ENCODE measurements around the gene ADGRD2.
A peak's percentile ranks its signal among the peaks of the same experiment; 100 is the strongest.
"Not testable (repeated sequence)": the region's sequence is repeated elsewhere in the genome, so short reads cannot be mapped to it uniquely, and the experiment has no call there.

ADGRD2 gene, protein sequence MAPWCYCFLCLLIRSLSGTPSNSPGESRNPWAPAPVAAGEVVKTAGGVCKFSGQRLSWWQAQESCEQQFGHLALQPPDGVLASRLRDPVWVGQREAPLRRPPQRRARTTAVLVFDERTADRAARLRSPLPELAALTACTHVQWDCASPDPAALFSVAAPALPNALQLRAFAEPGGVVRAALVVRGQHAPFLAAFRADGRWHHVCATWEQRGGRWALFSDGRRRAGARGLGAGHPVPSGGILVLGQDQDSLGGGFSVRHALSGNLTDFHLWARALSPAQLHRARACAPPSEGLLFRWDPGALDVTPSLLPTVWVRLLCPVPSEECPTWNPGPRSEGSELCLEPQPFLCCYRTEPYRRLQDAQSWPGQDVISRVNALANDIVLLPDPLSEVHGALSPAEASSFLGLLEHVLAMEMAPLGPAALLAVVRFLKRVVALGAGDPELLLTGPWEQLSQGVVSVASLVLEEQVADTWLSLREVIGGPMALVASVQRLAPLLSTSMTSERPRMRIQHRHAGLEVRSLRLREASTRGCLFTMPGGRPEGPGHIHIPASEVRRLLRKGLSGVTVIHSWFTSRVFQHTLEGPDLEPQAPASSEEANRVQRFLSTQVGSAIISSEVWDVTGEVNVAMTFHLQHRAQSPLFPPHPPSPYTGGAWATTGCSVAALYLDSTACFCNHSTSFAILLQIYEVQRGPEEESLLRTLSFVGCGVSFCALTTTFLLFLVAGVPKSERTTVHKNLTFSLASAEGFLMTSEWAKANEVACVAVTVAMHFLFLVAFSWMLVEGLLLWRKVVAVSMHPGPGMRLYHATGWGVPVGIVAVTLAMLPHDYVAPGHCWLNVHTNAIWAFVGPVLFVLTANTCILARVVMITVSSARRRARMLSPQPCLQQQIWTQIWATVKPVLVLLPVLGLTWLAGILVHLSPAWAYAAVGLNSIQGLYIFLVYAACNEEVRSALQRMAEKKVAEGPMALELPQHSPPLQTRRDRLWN

DNA sequence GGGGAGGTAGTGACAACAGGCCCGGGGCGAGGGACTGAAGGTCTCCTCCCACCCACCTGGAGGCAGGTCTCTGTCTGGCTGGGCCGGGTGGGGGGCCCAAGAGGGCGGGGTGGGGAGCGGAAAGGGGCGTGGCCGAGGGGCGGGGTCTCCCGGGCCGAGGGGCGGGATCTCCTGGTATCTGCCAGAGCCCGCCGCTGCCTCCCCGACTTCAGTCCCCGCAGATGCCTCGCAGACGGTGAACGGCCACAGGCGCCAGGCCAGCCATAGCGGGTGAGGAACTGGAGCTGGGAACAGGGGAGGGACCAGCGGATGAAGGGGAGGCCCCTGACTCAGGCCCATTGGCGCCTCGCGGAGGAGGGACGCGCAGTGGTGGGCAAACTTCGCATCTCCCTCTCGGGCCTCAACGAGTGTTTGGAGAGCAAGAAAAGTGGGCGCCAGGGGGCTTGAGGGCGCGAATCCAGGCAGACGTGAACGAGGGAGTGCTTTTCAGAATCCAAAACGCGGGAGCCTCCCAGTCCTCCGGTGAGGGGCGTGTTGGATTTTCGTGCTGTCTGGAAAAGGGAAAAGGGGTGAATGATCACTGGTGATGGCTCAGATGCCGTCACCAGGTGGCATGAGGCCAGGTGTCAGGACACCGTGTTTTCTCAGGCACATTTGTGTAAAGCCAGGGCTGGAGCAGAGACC lies at the start of gene ADGRD2:
Gene ADGRD2 (plus strand): TSS at position 211 of the 684 bp plus-strand sequence. CDS start 1,216 bp downstream, outside the sequence.
- DNase-seq: no peak

DNA sequence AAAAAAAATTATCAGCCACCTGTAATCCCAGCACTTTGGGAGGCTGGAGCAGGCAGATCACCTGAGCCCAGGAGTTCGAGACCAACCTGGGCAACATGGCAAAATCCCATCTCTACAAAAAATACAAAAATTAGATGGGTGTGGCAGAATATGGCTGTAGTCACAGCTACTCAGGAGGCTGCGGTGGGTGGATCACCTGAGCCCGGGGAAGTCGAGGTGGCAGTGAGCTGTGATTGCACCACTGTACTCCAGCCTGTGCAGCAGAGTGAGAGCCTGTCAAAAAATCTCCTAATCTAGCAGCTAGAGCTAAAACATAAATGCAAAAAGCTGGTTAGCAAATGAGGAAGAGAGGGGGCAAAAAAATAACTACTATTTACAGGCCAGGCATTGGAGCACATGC lies 47.0 kb upstream of the ADGRD2 start:
- no peak for DNase-seq

DNA sequence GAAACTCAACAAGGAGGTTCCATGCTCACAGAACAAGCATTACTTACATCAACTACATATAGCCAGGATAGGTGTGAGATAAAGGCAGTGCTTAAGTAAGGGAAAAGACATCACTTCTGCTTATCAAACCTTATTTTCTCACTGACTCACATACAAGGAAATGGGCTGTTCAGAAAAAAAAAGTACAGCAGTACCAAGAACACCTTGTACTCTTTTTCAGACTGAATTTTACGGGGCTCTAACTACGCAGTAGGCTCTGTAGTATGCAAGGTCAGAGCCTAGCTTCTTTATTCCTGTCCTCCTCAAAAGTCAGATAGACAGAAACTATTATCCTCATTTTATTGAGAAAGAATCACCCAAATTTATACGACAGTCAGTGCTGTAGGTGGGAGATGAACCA lies 40.8 kb upstream of the ADGRD2 start:
- no peak for DNase-seq

DNA sequence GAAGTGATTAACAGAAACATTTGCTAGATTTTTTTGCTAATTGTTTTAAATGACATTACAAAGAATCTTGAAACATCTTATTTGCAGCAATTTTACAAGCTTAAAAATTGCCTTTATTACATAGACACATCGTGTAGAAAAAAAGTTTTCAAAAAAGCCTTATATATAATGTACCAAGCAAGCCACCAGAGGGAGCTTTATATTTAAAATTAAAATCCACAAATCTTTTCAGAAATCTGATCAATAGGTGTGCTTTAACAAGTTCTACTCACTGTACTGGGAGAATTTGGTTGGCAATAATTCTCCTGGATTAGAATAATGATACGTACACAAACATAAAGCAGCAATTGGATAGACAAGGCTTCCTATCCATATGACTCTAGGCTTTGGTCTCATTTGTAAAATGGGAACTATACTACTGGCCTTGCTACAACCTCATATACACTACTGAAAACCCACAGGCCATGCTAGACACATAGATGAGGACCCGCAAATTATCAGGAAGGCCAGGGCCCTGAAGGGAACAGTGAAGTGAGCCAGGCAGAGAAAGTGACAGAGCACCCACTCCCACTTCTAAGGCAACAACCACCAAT lies 39.8 kb upstream of the ADGRD2 start:
- no peak for DNase-seq

DNA sequence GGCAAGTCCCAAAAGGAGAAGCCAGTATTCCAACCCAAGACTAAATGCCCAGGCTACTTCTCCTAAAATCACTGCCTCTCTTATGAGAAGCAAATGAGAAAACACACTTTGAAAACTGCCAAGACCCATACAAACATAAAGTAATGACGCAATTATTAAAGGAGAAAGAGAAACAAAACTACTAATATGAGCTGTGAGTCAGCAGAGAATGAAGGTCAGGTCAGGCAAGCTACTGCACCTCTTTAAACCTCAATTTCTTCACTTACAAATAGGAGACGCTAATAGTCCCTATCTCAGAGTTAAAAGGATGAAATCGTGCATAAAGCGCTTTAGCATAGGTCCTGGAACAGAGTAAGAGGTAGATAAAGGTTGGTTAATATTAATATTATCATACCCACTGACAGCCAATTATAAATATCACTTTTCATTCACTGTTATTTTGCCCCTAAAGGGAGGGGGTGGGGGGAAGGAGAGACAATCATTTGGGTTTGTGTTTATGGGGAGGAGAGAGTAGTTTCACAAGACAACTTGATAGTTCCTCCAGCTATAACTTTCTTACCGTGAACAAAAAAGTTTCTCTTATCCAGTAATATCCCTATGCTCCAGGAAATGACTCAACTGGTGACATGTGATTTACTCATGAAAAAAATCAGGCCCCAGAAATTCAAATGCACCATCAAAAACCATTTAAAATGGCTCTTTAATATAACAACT lies 38.6 kb upstream of the ADGRD2 start:
- DNase-seq: no peak

DNA sequence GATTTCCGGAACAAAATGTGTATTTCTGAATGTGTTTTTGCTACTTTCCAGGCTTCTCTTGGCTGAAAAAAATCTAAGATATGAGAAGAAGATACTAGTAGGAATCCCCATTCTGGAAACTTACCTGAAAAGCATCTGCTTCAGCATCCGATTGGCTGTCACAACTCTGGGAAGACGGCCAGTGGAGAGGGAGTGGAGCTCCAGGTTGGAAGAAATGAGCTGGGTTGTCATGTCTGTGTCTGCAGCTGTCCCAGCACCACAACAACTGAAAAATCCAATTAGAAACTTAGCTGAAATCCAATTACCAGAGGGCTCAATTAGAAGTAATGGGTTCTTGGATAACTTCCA lies 38.0 kb upstream of the ADGRD2 start:
- no peak for DNase-seq

DNA sequence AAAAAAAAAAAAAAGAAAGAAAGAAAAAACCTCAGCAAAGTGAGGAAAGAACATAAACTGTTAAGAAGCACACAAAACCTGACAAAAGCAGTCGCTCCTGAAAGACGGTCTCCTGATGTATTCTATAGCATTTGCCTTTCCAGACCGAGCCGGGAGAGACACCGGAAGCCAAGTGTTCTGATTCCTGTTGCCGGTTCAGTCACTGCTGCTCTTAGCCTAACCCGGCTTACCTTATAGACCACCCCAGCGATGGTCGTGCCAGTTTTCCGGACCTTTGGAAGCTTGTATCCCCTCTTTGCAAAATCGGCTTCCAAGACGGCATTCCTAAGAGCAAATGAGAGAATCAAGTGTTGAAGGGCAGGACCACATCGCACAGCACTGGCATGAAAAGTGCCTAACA lies 35.6 kb upstream of the ADGRD2 start:
- DNase-seq: no peak

DNA sequence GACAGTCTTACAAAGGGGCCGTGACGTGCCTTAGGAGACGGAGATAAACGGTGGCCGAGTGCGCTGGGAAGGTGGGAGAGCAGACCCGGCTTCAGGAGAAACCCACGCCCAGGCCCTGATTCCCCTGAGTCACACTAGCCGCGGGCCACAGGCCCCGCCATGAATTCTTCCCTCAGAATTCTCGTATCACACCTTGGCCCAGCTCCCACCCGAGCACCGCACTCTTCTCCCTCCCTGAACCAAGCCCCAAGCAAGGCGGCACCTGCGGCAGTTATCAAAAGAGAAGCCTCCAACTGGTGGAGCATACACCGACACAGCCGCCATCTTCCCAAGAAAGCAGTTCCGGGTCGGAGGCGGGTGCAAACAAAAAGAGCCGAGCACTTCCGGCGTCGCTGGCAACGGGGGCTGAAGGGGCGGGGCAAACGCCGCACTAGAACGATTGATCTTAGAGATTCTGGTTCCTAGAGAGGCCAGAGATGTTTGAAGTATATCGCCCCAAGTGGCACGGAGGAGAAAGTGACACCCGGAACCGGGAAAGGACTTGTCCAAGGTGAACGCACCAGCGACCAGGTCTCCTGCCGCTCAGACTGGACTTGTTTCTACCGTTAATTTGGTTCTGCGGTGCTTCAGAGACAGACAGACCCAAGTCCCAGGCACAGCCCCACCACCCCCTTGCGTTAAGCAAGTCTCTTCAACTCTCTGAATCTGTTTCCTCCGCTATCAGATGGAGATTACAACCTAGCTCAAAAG lies 35.0 kb upstream of the ADGRD2 start, which contains the start of gene PSMB7:
Gene PSMB7 (minus strand): TSS at position 341 of the 750 bp plus-strand sequence. CDS start 17 bp downstream, at position 324.
- peak; percentile 97 for DNase-seq

DNA sequence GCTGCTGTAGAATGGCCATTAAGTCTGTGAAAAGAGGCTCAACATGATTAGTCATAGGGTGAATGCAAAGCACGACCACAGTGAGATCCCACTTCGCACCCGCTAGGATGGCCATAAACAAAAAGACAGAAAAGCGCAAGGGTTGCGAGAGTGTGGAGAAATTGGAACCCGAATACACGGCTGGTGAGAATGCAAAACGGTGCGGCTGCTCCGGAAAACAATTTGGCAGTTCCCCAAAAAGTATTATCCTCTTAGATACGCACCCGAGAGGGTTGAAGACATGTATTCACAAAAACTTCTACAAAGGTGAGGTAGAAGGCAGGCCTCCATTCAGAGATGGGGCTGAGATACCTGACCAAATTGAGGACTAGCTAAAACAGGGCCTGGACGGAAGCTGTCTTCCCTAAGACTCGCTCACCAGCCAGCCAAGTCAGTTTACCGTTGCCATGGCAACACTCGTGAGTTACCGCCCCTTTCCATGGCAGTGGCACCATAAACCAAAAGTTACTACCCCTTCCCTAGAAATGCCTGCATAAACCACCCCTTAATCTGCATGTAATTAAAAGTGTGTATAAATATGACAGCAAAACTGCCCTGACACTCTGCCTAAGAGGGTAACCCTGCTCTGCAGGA lies 34.3 kb upstream of the ADGRD2 start:
- no peak for DNase-seq

DNA sequence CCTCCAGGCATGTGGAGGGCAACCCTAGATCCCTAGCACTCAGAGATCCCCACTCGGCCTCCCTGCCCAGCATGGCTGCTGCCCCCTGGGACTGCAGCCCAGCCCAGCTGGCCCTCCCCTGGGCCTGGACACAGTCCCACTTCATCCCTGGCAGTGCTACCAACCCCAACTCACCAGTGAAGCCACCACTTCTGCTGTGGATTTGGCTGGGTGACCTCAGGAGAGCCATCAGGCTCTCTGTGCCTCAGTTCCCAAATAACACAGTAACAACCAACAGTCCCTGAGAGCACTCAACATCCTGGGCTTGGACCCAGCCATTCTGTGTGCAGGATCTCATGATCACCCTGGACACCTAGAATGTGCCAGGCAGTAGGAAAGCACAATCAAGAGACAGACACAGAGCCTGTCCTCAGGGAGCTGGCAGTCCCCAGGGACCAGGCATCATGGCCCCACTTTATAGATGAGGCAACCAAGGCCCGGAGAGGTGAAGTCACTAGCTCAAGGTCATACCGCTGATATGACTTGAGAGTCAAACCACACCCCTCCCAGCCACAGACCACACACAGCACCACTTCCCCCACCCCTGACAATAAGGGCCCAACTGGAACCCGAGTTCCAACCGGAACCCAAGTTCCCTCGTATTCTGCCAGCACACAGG lies 30.3 kb upstream of the ADGRD2 start:
- no peak for DNase-seq

DNA sequence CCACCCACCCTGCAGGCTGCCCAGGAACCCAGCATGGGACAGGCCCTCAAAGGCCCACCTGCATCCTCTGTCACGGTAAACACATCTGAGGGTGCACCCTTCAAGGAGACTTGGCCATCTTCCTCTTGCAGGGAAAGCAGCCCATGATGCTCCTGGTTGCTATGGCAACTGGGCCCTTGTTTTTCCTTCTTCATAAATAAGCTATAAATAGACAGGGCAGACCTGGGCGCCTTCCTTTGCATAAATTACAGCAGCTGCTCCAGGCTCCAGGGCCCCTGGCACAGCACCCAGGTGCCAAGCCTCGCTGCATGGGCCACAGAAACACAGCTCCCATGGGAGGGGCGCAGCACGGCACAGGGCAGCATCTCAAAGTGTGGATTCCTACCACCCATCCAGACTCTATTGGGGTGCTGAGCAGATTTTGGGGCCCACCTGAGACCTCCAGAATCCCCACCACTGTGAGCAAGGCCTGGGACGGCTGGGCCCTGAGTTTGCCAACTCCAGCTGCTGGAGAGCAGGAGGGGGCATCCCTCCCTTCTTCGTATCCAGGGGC lies 29.2 kb upstream of the ADGRD2 start:
- DNase-seq: no peak

DNA sequence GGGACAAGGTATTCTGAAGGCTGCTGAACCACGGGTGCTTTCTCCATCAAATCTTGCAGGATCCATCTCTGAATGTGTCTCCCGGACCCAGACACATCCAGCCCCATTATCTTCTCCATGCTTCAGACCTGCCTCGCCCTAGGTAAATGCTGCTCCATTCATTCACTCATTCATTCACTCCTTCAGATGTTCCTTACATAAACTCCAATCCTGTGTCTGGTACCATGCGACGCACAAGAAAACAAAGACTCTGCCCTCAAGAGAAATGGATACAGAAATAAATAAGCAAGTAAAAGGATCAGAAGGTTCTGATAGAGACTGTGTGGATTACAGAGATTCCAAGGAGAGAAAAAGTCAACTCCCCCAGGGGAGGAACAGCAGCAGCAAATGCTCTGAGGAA lies 27.1 kb upstream of the ADGRD2 start:
- DNase-seq: no peak

DNA sequence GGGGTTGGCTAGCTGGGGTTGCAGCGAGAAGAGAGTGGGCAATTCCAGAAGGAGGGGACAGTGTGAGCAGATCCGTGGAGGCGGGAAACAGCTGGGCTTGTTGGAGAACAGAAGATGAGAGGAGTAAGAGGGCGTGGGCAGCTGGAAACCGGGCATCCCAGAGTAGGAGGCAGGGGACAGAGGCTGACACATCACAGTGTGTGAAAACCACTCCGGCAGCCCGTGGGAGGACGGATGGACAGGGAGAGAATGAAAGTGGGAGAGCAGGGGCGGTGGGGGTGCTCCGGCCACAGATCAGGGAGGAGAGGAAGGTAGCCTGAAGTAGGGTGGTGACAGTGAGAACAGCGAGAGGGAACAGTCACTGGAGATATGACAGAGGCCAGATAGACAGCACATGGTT lies 26.7 kb upstream of the ADGRD2 start:
- no peak for DNase-seq

DNA sequence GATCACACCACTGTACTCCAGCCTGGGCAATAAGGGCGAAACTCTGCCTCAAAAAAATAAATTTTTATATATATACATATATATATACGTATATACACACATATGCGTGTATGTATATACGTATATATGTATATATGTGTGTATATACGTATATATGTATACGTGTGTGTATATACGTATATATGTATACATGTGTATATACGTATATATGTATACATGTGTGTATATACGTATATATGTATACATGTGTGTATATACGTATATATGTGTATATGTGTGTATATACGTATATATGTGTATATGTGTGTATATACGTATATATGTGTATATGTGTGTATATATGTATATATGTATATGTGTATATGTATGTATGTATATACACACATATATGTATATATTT lies 24.5 kb upstream of the ADGRD2 start:
- not testable (repeated sequence) for DNase-seq

DNA sequence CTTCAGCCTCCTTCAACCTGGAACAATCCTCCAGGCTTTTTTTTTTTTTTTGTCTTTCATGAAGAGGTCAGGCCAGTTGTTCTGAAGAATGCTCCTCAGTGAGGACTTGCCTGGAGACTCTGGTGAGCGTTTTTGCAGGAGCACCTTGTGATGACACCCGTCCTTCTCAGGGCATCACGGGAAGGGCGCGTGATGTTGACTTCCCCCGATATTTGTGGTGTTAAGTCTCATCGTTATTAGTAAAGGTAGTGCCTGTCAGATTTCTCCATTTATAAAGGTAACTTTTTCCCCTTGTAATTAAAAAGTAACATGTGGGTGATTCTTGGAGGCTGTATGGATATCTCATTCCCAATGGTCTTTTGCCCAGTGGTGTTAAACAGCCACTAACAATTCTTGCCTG lies 23.9 kb upstream of the ADGRD2 start:
- no peak for DNase-seq

DNA sequence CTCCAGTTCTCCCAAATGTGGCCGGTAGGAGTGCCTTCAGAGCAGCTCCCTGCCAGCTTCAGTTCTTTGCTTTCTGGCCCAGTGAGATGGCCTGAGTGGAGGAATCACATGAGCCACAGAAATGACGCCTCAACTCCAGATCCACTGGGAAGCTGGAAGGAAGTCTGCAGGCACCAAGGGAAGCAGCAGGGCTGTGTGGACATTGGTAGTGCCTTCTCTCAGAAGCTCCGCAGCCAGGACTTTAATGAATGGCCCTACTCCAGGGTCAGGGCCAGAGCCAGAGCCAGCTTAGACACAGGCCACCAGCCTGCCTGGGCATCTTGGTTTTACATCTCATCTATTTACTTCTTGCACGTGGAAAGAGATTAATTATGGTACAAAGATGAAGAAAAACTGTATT lies 23.0 kb upstream of the ADGRD2 start:
- no peak for DNase-seq

DNA sequence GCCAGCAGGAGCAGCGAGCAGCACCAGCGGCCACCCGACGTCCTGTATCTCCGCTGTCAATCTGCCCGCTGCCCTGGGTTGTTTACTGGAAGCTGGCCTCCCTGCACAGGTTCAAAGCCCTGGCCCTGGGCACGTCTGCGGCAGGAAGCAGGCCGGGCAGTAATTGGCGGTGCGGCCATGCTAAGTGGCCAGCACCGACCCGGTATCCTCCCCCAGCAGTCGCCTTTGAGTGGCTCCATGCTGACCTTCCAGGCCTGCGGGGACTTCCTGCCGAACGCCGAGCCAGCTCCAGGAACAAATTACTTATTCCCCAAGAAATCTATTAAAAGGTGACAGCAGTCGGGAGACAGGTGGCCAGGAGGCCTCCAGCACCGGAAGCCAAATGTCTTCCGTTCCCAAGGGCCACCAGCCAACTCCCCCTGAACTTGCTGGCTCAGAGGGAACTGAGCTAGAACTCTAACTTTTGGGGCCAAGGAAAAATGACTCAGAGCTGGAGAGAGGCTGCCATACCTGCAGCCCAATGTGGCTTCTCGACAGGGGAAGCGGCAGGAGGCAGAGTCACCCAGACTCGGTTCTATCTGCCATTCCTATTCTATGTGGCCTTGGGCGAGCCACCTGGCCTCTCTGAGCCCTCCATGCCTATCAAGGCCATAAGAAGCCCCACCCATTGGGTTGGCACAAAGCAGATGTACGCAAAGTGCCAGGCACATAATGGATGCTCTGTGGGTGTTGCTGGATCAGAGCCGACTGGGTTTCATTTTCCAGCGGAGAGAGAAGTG lies 21.3 kb upstream of the ADGRD2 start:
- no peak for DNase-seq

DNA sequence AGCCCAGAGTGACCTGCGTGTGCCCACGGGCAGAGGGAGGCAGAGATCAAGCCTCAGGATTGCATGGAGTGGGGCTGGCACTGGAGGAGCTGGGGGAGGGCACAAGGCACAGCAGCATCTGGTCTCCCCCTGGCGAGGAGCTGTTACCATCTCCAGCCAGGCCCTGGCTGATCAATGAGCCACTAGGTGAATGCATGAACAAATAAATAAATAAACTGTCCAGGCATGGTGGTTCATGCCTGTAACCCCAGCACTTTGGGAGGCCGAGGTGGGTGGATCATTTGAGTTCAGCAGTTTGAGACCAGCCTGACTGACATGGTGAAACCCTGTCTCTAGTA lies 20.8 kb upstream of the ADGRD2 start:
- no peak for DNase-seq

DNA sequence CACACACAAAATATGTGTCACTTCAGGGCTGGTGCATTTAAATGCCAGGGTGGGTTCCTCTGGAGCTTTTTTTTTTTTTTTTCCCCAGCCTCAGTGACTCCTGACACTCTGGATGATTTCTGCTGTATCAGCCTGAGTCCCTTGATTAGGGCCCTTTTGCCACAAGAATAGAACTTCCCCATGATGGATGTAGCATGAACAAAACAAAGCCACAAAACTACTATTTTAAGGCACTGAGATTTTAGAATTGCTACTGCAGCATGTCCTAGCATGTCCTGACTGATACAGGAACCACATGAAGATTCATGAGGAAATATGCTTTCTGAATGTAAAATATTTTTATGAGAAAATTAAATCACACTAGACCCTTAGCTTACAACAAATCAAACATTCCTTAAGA lies 13.9 kb upstream of the ADGRD2 start:
- no peak for DNase-seq

Data from amniotic stem cell (primary cell).